Measurements from ENCODE around the gene SIRPG. TPM values are rescaled to one million over a fixed set of nuclear protein-coding genes. Genes with fewer than 3 reads are reported as not detected.

The SIRPG gene
- total and polyA plus RNA-seq, 2 of the 8 experiments (the other 6 are each of a cell fraction or from before 2014, with no cell fraction given): 0.08 TPM; not detected in 1

DNA sequence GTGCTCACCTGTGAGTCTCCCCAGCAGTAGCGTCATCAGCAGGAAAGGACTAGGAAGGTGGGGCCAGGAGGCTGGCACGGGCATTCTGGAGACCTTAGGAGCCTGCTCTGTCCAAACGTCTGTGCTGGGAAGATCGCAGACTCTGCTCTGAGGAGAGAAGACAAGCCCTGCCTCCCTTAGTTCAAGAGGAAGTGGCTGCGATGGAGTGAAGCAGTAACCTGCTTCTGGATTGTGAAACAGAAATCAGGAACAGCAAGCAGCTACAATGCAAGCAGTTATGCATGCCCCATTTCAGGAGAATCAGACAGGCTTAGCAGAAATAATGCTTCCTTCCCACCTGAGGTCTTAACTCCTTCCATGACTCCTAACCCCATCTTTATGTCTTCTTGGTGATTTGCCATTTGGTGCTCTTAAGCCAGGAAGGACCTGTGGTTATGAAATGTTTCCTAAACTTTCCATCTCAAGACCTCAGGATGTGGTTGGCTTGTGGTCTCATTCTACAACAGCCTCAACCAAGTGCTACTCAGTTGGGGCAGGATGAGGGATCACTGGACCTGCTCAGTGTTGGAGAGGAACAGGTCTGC lies 37.6 kb downstream of the SIRPG start, which contains the start of gene SIRPB1:
Gene SIRPB1, minus strand, starts transcription at position 149 of the 584 bp plus-strand sequence. Its CDS starts 65 bp downstream, at position 84.
- Histone ChIP-seq H3K9ac (replicated peaks in 1 of 4; ENCODE audit: extremely low read depth in 1 of 4, low read depth in 3 of 4, low read length in 3 of 4) (no peak within 1 kb of the TSS), H2AFZ (ENCODE audit: low read length) (no peak within 1 kb of the TSS), H3K79me1 (ENCODE audit: low read depth, low read length) (no peaks in the 10 kb centered on the region), H3K79me2 (ENCODE audit: control insufficient read depth in 1 of 2, insufficient read depth in 2 of 2, low read length in 2 of 2) (no peaks in the 10 kb centered on the region), H4K91ac (replicated peaks; ENCODE audit: insufficient read length, low read length) (no peak within 1 kb of the TSS), H2BK5ac (ENCODE audit: low read depth, low read length) (no peak within 1 kb of the TSS), H3K23ac (ENCODE audit: insufficient read length) (no peak within 1 kb of the TSS), H3K9me3 (ENCODE audit: insufficient read depth in 2 of 2, low read depth in 1 of 2, low read length in 1 of 2) (0 out of 4 replicates have a peak, but pooled peaks cover 3 to 7% of the 10 kb centered on the region in 2 experiments), H2BK120ac (replicated peaks; ENCODE audit: low read depth, low read length) (no peak within 1 kb of the TSS), H3K4me2 (ENCODE audit: insufficient read depth in 1 of 2, low read depth in 2 of 2, low read length in 2 of 2) (no peak within 1 kb of the TSS), H3K27me3 (replicated peaks in 1 of 4; ENCODE audit: control insufficient read depth in 3 of 4, extremely low read depth in 1 of 4, insufficient read depth in 3 of 4, low read length in 3 of 4) (no peaks in the 10 kb centered on the region), H3K56ac (replicated peaks; ENCODE audit: insufficient read length, low read depth, low read length) (no peak within 1 kb of the TSS), H4K8ac (ENCODE audit: extremely low read depth, insufficient read depth, low read length) (no peak within 1 kb of the TSS), H3K18ac (ENCODE audit: extremely low read depth, low read length) (no peak within 1 kb of the TSS), H3K27ac (ENCODE audit: low read depth, low read length) (no peak within 1 kb of the TSS), H2BK15ac (ENCODE audit: low read length) (no peak within 1 kb of the TSS), H4K20me1 (replicated peaks in 1 of 2; ENCODE audit: control insufficient read depth in 1 of 2, insufficient read depth in 2 of 2, low read length in 2 of 2) (no peaks in the 10 kb centered on the region), H2BK20ac (ENCODE audit: low read length) (no peak within 1 kb of the TSS; the same call in 1 of the 2 replicates), H3K14ac (ENCODE audit: insufficient read length) (no peak within 1 kb of the TSS), H3K23me2 (ENCODE audit: low read depth, low read length) (no peaks in the 10 kb centered on the region), H3K4me3 (ENCODE audit: extremely low read depth in 1 of 4, insufficient read depth in 2 of 4, low read depth in 3 of 4, low read length in 4 of 4) (no peak within 1 kb of the TSS), H3K4me1 (replicated peaks in 1 of 4; ENCODE audit: control insufficient read depth in 3 of 4, insufficient read depth in 4 of 4, low read length in 3 of 4) (peaks cover 0 to 3% (median under 1%) of the 10 kb centered on the region in 4 experiments; a peak in 1 of 7 replicates), H2BK12ac (ENCODE audit: low read depth, low read length) (no peak within 1 kb of the TSS), H2AK5ac (ENCODE audit: low read depth, low read length) (no peak within 1 kb of the TSS), H3K36me3 (ENCODE audit: control insufficient read depth in 2 of 4, insufficient read depth in 4 of 4, low read length in 3 of 4) (no peaks in the 10 kb centered on the region), H3K4ac (replicated peaks; ENCODE audit: insufficient read length, low read depth, low read length) (no peak within 1 kb of the TSS), H4K5ac (ENCODE audit: insufficient read length, low read depth, low read length) (no peak within 1 kb of the TSS)
- 66% methylated on average over 5 of the region's 5 CpGs; no CpG with 5 or more reads in 1 of the 2 experiments for WGBS, 2 experiments (ENCODE audit: extremely low coverage in 1 of 2, insufficient coverage in 1 of 2, insufficient read length in 1 of 2, insufficient replicate concordance in 2 of 2, low coverage in 1 of 2, low lambda C conversion rate in 2 of 2, missing lambda C conversion rate in 1 of 2)
- FAIRE-seq (no peak), DNase-seq (ENCODE audit: low read depth in 1 of 2, low spot score in 2 of 2) (no peak)
- TF ChIP-seq, protein P1, sequence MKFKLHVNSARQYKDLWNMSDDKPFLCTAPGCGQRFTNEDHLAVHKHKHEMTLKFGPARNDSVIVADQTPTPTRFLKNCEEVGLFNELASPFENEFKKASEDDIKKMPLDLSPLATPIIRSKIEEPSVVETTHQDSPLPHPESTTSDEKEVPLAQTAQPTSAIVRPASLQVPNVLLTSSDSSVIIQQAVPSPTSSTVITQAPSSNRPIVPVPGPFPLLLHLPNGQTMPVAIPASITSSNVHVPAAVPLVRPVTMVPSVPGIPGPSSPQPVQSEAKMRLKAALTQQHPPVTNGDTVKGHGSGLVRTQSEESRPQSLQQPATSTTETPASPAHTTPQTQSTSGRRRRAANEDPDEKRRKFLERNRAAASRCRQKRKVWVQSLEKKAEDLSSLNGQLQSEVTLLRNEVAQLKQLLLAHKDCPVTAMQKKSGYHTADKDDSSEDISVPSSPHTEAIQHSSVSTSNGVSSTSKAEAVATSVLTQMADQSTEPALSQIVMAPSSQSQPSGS (IDR thresholded peaks at IDR 0.05; ENCODE audit: low read length): no peak
- no peak for TF ChIP-seq USF2 (IDR thresholded peaks at IDR 0.05; ENCODE audit: low read length)
- CTCF ChIA-PET (ENCODE audit: partially characterized antibody): interaction anchor here (1.1 kb wide), 1 partner anchor 8 kb away, joined by 3 read pairs; no protein-coding TSS in a partner anchor
- POLR2A ChIA-PET (ENCODE audit: partially characterized antibody): no interaction called here
